Loucy (cell line): ENCODE measurements around the gene POU2F3.

ENCODE experiments used
- H2AFZ ChIP-seq: fragments of 200-600 bp; sonication (generic); 2 replicates; pipeline ENCODE4 v1.6.0; 2016; ENCODE audit warnings: antibody characterized with exemption, mild to moderate bottlenecking, low read length, moderate library complexity
- H3F3A ChIP-seq: fragments of 200-600 bp; 2 replicates; pipeline ENCODE4 v1.6.0; 2016; ENCODE audit warnings: antibody characterized with exemption, low read depth, mild to moderate bottlenecking
- H3K27me3 ChIP-seq: fragments of 200-600 bp; sonication (generic); 2 replicates; pipeline ENCODE4 v1.6.1; 2014; ENCODE audit warnings: low read length, mild to moderate bottlenecking; ENCODE audit not compliant: insufficient read depth, poor library complexity, severe bottlenecking
- H3K36me3 ChIP-seq: fragments of 200-600 bp; sonication (generic); 2 replicates; pipeline ENCODE4 v1.6.1; 2016; ENCODE audit warnings: low read length; ENCODE audit not compliant: insufficient read depth
- H3K4me1 ChIP-seq: fragments of 200-600 bp; sonication (generic); 2 replicates; pipeline ENCODE4 v1.5.1; 2014; ENCODE audit warnings: low read length, mild to moderate bottlenecking; ENCODE audit not compliant: insufficient read depth, poor library complexity, severe bottlenecking
- H3K4me2 ChIP-seq: fragments of 200-600 bp; sonication (generic); 2 replicates; pipeline ENCODE4 v1.6.0; 2014; ENCODE audit warnings: antibody characterized with exemption, low read length, low read depth, mild to moderate bottlenecking; ENCODE audit not compliant: poor library complexity, severe bottlenecking
- H3K4me3 ChIP-seq: fragments of 200-600 bp; sonication (generic); 2 replicates; pipeline ENCODE4 v1.5.1; 2014; ENCODE audit warnings: low read length, mild to moderate bottlenecking, mixed read lengths; ENCODE audit not compliant: poor library complexity, severe bottlenecking
- H3K79me2 ChIP-seq: fragments of 200-600 bp; sonication (generic); 2 replicates; pipeline ENCODE4 v1.6.1; 2014; ENCODE audit warnings: low read length; ENCODE audit not compliant: insufficient read depth
- H3K9ac ChIP-seq: fragments of 200-600 bp; sonication (generic); 2 replicates; pipeline ENCODE4 v1.6.0; 2014; ENCODE audit warnings: mild to moderate bottlenecking, low read depth, low read length, moderate library complexity; ENCODE audit not compliant: poor library complexity, severe bottlenecking
- H3K9me2 ChIP-seq: fragments of 200-600 bp; sonication (generic); replicated peaks from 2 replicates; pipeline ENCODE4 v1.6.1; 2016; ENCODE audit warnings: low read depth, low read length, mixed read lengths
- H3K9me3 ChIP-seq: fragments of 200-600 bp; sonication (generic); 2 replicates; pipeline ENCODE4 v1.6.1; 2014; ENCODE audit warnings: mild to moderate bottlenecking, antibody characterized with exemption, low read length, low read depth; ENCODE audit not compliant: insufficient read depth
- H4K20me1 ChIP-seq: fragments of 200-600 bp; sonication (generic); 2 replicates; pipeline ENCODE4 v1.6.0; 2014; ENCODE audit warnings: antibody characterized with exemption, low read length, mild to moderate bottlenecking; ENCODE audit not compliant: insufficient read depth, poor library complexity, severe bottlenecking
- EZH2phosphoT487 ChIP-seq: fragments of 200-600 bp; IDR thresholded peaks from 2 replicates; pipeline ENCODE4 v1.6.1; 2018; ENCODE audit warnings: antibody characterized with exemption, mild to moderate bottlenecking, moderate library complexity, borderline replicate concordance
- TF ChIP-seq, protein P1 (sequence below): fragments of 200-600 bp; sonication (generic); conservative IDR thresholded peaks from 2 replicates; pipeline ENCODE4 v1.5.1; 2014; ENCODE audit warnings: mild to moderate bottlenecking, antibody characterized with exemption, low read length

POU2F3 gene

GRCh38 chr11:120340529-120340928 lies 100.6 kb downstream of the POU2F3 start:
- H3K4me3 ChIP-seq = no peak overlapping the region
- no peaks in the 10 kb centered on the region for H3F3A ChIP-seq
- no peak overlapping the region for H2AFZ ChIP-seq
- TF ChIP-seq, protein P1, sequence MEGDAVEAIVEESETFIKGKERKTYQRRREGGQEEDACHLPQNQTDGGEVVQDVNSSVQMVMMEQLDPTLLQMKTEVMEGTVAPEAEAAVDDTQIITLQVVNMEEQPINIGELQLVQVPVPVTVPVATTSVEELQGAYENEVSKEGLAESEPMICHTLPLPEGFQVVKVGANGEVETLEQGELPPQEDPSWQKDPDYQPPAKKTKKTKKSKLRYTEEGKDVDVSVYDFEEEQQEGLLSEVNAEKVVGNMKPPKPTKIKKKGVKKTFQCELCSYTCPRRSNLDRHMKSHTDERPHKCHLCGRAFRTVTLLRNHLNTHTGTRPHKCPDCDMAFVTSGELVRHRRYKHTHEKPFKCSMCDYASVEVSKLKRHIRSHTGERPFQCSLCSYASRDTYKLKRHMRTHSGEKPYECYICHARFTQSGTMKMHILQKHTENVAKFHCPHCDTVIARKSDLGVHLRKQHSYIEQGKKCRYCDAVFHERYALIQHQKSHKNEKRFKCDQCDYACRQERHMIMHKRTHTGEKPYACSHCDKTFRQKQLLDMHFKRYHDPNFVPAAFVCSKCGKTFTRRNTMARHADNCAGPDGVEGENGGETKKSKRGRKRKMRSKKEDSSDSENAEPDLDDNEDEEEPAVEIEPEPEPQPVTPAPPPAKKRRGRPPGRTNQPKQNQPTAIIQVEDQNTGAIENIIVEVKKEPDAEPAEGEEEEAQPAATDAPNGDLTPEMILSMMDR = no peak
- no peak for TF ChIP-seq EZH2phosphoT487
- H3K79me2 ChIP-seq = no peaks in the 10 kb centered on the region
- no peaks in the 10 kb centered on the region for H3K9me3 ChIP-seq
- peaks cover 8% of the 10 kb centered on the region for H3K4me1 ChIP-seq
- H3K36me3 ChIP-seq = no peaks in the 10 kb centered on the region
- H3K27me3 ChIP-seq = peaks cover 80% of the 10 kb centered on the region
- H4K20me1 ChIP-seq = peaks cover 2% of the 10 kb centered on the region
- no peak overlapping the region for H3K9ac ChIP-seq
- no peak overlapping the region for H3K4me2 ChIP-seq
- no peaks in the 10 kb centered on the region for H3K9me2 ChIP-seq

DNA sequence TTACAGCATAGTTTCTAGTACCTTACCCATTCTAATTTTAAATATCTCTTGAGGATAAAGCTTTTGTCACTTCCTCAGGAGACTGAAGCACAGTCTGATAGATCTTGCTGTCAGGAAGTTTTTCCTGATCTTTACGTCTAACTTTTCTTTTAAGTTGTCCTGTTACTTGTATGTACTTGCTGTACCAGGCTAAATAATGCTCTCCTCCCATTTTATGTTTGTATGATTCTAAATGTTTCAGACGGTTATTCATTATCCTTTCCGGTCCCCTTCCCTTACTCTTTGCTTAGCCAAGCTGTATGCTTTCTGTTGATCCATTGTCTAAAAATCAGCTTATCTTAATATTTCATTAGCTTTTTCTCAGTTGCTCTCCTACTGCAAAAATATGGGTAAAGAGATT lies 102.3 kb downstream of the POU2F3 start:
- no peak overlapping the region for H3K4me3 ChIP-seq
- no peak overlapping the region for H3K4me2 ChIP-seq
- H2AFZ ChIP-seq = no peak overlapping the region
- no peaks in the 10 kb centered on the region for H3K9me3 ChIP-seq
- H3K9me2 ChIP-seq = no peaks in the 10 kb centered on the region
- H3K27me3 ChIP-seq = peaks cover 90% of the 10 kb centered on the region
- peaks cover 2% of the 10 kb centered on the region for H4K20me1 ChIP-seq
- H3K79me2 ChIP-seq = no peaks in the 10 kb centered on the region
- peaks cover 8% of the 10 kb centered on the region for H3K4me1 ChIP-seq
- H3K9ac ChIP-seq = no peak overlapping the region
- TF ChIP-seq, protein P1 = no peak
- TF ChIP-seq EZH2phosphoT487 = no peak
- no peaks in the 10 kb centered on the region for H3K36me3 ChIP-seq
- no peaks in the 10 kb centered on the region for H3F3A ChIP-seq

GRCh38 chr11:120342678-120343077 lies 102.7 kb downstream of the POU2F3 start:
- H3K9me2 ChIP-seq = no peaks in the 10 kb centered on the region
- peaks cover 8% of the 10 kb centered on the region for H3K4me1 ChIP-seq
- TF ChIP-seq, protein P1 = no peak
- no peak for TF ChIP-seq EZH2phosphoT487
- no peak overlapping the region for H3K4me3 ChIP-seq
- no peaks in the 10 kb centered on the region for H3K79me2 ChIP-seq
- H3K36me3 ChIP-seq = no peaks in the 10 kb centered on the region
- H4K20me1 ChIP-seq = peaks cover 2% of the 10 kb centered on the region
- no peaks in the 10 kb centered on the region for H3F3A ChIP-seq
- H3K9ac ChIP-seq = no peak overlapping the region
- peaks cover 90% of the 10 kb centered on the region for H3K27me3 ChIP-seq
- no peaks in the 10 kb centered on the region for H3K9me3 ChIP-seq
- H2AFZ ChIP-seq = no peak overlapping the region
- H3K4me2 ChIP-seq = no peak overlapping the region
